Cardiac muscle cell (in vitro differentiated cells and primary cell): ENCODE results near the gene DGKB. TPM values are rescaled to one million over a fixed set of nuclear protein-coding genes. Genes with fewer than 3 reads are reported as not detected.

Experiments
- DNase-seq, 2 donors: peaks; one replicate each; pipeline versions ENCODE4 v3.0.0 to v3.0.0-alpha.2; 2010 to 2017; ENCODE audit warnings: low read depth in 1 of 2, low spot score in 1 of 2
- H3K27ac ChIP-seq: fragments of 200-600 bp; sonication (generic); 2 replicates; pipeline ENCODE4 v1.5.1; 2016
- H3K27me3 ChIP-seq: fragments of 200-600 bp; sonication (generic); 2 replicates; pipeline ENCODE4 v1.6.0; 2016; ENCODE audit warnings: control low read depth
- H3K36me3 ChIP-seq: fragments of 200-600 bp; sonication (generic); 2 replicates; pipeline ENCODE4 v1.5.1; 2016; ENCODE audit warnings: control low read depth
- H3K4me1 ChIP-seq: fragments of 200-600 bp; sonication (generic); 2 replicates; pipeline ENCODE4 v1.8.1; 2017; ENCODE audit warnings: low read depth, mild to moderate bottlenecking, mixed run types
- H3K4me3 ChIP-seq: fragments of 200-600 bp; sonication (generic); 2 replicates; pipeline ENCODE4 v1.5.1; 2016; ENCODE audit warnings: mild to moderate bottlenecking
- H3K9me3 ChIP-seq: fragments of 200-600 bp; sonication (generic); 2 replicates; pipeline ENCODE4 v1.5.1; 2017; ENCODE audit warnings: low read depth, mild to moderate bottlenecking, control low read depth
- CTCF ChIP-seq: IDR thresholded peaks from 2 replicates; pipeline ENCODE4 v1.5.1; 2012; ENCODE audit warnings: low read depth, mild to moderate bottlenecking, low read length
- polyA plus RNA-seq: library from polyadenylated mRNA; unstranded; fragments of >200 nt; fragmentation: Nextera tagmentation; extraction: Ambion mirVana; gene quantifications from 2 replicates; pipeline ENCODE4 v1.2.1, GENCODE V29; 2016
- total RNA-seq: library from RNA; depleted of rRNA; stranded (reverse); fragments of >200 nt; gene quantifications from 2 replicates; pipeline ENCODE4 v1.2.3, GENCODE V29; 2016

The DGKB gene
- total and polyA plus RNA-seq, 2 experiments from 2014 or later: 0.07 to 0.86 TPM

GRCh38 chr7:14760730-14761478, 141.6 kb downstream of the DGKB start:
- no peak overlapping the region for H3K4me3 ChIP-seq
- H3K27ac ChIP-seq: peak overlapping the region; percentile 81
- no peaks in the 10 kb centered on the region for H3K27me3 ChIP-seq
- H3K4me1 ChIP-seq: peaks cover 12% of the 10 kb centered on the region
- no peaks in the 10 kb centered on the region for H3K36me3 ChIP-seq
- no peaks in the 10 kb centered on the region for H3K9me3 ChIP-seq
- DNase-seq: peak in 1 of 2 donors; percentile 17
- TF ChIP-seq CTCF: no peak

GRCh38 chr7:14759785-14760184, 142.8 kb downstream of the DGKB start:
- no peak for TF ChIP-seq CTCF
- no peak for DNase-seq
- no peak overlapping the region for H3K27ac ChIP-seq
- no peaks in the 10 kb centered on the region for H3K9me3 ChIP-seq
- H3K4me3 ChIP-seq: no peak overlapping the region
- no peaks in the 10 kb centered on the region for H3K36me3 ChIP-seq
- H3K4me1 ChIP-seq: peaks cover 12% of the 10 kb centered on the region
- H3K27me3 ChIP-seq: no peaks in the 10 kb centered on the region

GRCh38 chr7:14754631-14755030, 147.9 kb downstream of the DGKB start:
- Histone ChIP-seq H3K36me3 (no peaks in the 10 kb centered on the region), H3K4me1 (no peaks in the 10 kb centered on the region), H3K27ac (no peak overlapping the region), H3K9me3 (no peaks in the 10 kb centered on the region), H3K27me3 (no peaks in the 10 kb centered on the region), H3K4me3 (no peak overlapping the region)
- DNase-seq: peak in 1 of 2 donors; percentile 33
- TF ChIP-seq CTCF: no peak

- TF ChIP-seq CTCF: no peak
- DNase-seq: no peak
- H3K4me3 ChIP-seq: no peak overlapping the region
These were observed 150.2 kb downstream of the DGKB start for GRCh38 chr7:14752301-14752700.

GRCh38 chr7:14751461-14751860, 151.1 kb downstream of the DGKB start:
- Histone ChIP-seq H3K27ac (no peak overlapping the region), H3K4me3 (no peak overlapping the region), H3K27me3 (no peaks in the 10 kb centered on the region), H3K4me1 (no peaks in the 10 kb centered on the region), H3K9me3 (no peaks in the 10 kb centered on the region), H3K36me3 (no peaks in the 10 kb centered on the region)
- DNase-seq: peak in 1 of 2 donors; percentile 78
- TF ChIP-seq CTCF: no peak

More at GRCh38 chr7:14752301-14752700, 150.2 kb downstream of the DGKB start:
- H3K4me1 ChIP-seq: no peaks in the 10 kb centered on the region
- no peaks in the 10 kb centered on the region for H3K27me3 ChIP-seq
- no peaks in the 10 kb centered on the region for H3K9me3 ChIP-seq
- H3K36me3 ChIP-seq: no peaks in the 10 kb centered on the region
- no peak overlapping the region for H3K27ac ChIP-seq
